Activated CD4-positive, alpha-beta T cell treated with anti-CD3 and anti-CD28 coated beads, Interleukin-2, amount 50 U/mL, for 24 hours (primary cell): Measurements from ENCODE around the gene MLST8.

Experiments
- DNase-seq, 2 donors: peaks; one replicate each; pipeline ENCODE4 v3.0.0-alpha.2; 2020; ENCODE audit warnings: low read depth in 1 of 2, low spot score in 1 of 2

The MLST8 gene

GRCh38 chr16:2173366-2173765 is 31.9 kb upstream of the MLST8 start:
- no peak for DNase-seq

GRCh38 chr16:2173916-2174315 is 31.3 kb upstream of the MLST8 start:
- no peak for DNase-seq

- no peak for DNase-seq
Measured at GRCh38 chr16:2174396-2175131, 30.7 kb upstream of the MLST8 start.

DNA sequence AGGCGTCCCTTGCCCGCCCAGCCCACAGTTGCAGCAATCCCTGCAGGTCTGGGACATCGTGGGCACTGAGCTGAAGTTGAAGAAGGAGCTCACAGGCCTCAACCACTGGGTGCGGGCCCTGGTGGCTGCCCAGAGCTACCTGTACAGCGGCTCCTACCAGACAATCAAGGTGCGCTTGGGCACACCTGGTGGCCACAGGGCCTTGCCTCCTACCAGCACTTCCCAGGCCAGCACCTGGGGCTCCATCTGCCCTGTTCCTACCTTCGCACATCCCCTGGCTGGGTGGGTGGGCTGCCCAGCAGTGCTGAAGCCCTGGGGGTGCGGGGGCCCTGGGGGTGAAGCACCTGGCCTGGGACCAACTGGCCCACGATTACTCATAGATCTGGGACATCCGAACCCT is 29.8 kb upstream of the MLST8 start:
- no peak for DNase-seq

DNA sequence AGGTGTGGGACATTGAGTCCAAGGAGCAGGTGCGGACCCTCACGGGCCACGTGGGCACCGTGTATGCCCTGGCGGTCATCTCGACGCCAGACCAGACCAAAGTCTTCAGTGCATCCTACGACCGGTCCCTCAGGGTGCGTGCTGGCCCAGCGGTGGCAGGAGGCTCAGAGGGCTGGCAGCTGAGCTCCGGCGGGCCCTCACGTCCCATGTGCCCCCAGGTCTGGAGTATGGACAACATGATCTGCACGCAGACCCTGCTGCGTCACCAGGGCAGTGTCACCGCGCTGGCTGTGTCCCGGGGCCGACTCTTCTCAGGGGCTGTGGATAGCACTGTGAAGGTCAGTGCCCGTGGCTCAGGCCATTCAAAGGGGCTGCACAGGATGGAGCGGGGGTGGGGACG is 29.2 kb upstream of the MLST8 start:
- no peak for DNase-seq

- no peak for DNase-seq
Measured at GRCh38 chr16:2177101-2177500, 28.2 kb upstream of the MLST8 start.

GRCh38 chr16:2177561-2177960 is 27.7 kb upstream of the MLST8 start:
- no peak for DNase-seq

DNA sequence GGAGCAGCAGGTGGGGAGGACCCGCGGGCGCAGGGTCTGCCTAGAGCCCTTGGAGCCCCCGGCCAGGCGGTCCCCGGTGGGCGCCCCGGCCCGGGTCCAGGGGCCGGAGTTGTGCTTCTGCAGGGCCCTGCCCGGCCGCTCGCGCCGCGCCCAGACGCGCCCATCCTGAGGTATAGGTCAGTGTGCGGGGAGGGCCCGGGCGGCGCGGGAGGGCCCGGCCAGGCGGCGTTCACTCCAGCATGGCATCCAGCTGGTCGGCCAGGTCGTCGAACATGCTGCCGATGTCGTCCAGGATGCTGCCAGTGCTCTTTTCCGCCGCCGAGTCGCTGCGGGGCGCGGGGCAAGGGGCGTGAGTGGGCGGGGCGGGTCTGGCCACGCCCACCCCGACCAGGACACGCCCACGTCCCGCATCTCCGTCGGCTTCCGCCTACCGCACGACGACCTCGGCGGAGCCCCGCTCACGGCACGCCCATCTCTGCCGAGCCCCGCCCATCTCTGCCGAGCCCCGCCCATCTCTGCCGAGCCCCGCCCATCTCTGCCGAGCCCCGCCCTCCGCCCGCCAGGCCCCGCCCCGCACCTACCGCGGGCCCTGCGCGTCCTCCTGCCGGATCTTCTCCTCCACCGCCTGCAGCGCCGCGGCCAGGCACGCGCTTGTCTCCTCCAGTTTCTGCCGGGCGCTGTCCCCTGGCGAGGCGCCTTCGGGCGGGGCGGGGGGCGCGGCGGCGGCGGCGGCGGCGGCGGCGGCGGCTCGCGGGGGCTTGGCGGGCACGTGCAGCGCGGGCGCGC is 26.7 kb upstream of the MLST8 start:
- DNase-seq = no peak

- no peak for DNase-seq
Measured at GRCh38 chr16:2179107-2179501, 26.1 kb upstream of the MLST8 start.

DNA sequence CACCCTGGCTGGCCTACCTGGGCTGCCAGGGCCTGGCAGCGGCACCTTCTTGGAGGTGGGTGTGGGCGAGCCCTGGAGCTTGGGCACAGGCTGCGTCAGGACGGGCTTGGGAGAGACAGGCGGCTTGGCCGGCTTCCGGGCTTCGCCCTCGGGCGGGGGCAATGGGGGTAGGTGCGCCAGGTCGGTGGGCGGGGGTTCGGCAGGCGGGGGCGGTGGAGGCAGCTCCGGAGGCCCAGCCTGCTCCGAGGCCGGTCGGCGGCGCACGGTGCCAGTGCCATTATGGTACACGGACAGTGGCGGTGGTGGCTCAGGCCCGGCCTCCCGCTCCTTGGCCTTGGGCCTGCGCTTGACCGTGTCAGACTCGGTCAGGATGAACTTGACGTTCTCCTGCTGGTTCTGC is 25.7 kb upstream of the MLST8 start:
- no peak for DNase-seq

DNA sequence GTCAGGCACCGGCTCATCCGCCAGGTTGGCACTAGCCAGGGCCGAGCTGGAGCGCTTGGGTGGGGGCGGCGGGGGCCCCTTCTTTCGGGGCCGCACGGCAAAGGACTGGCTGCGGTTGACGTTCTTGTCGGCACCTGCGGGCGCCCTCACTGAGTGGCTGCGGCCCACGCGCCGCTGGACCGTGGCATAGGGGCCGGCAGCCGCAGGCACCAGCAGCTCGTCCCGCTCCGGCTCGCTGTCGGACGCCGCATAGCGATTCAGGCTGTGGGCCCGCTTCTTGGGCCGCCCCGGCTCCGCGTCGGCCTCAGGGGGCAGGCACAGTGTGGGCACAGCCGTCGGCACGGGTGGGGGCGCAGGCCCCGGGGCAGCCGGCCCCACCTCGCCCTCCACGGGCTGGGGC is 24.8 kb upstream of the MLST8 start:
- no peak for DNase-seq

- DNase-seq = no peak
Measured at GRCh38 chr16:2180962-2181923, 24.0 kb upstream of the MLST8 start.

DNA sequence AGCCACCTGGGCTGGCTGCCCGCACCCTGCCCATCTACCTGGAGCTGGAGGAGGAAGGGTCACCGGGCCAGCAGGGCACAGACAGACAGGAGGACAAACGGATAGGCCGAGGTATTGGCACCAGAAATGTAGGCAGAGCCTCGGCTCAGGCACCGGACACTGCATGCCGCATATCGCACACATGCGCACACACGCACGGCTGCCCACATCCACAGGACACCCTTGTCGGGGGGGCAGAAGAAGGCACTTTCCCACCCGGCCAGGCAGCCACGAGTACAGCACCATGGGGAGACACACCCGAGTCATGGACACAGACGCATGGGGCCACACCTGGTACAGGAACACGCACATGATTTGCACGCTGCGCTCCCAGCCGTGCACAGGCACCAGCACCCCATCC is 23.3 kb upstream of the MLST8 start:
- no peak for DNase-seq

DNA sequence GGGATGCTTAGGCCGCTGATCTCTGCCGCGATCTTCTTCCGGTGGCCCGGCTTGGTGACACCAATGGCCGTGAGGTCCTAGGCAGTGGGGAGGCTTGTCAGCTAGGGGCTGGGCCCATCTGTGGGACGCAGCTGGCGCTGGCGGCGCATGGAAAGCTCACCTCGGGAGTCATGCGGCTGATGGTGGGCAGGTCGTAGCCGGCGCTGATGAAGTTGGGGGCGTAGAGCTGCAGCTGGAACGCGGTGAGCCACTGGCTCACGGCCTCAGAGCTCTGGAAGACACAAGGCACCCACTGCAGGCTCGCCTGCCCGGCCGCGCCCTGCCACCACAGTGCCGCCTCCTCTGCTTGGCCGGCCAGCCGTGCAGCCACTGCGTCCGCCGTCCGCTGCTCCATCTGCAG is 21.6 kb upstream of the MLST8 start:
- DNase-seq = no peak

DNA sequence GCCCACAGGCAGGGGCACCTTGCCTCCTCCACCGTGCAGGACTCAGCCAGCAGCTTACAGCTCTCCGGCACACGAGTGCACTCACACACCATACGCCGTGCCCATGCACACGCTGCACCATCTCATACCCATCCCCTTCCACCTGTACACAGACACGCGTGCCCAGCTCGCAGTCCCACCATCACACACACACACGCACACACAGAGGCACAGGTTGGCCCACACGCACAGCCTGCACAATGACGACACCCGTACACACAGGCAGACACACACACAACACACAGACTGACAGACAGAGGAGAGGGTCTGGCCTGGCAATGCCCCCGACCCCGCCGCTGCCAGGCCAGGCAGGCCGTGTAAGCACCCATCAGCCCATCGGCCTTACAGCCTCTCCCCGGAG is 20.9 kb upstream of the MLST8 start:
- DNase-seq = no peak

- DNase-seq = no peak
Measured at GRCh38 chr16:2184962-2185361, 20.3 kb upstream of the MLST8 start.

GRCh38 chr16:2186064-2186463 is 19.2 kb upstream of the MLST8 start:
- DNase-seq = no peak

DNA sequence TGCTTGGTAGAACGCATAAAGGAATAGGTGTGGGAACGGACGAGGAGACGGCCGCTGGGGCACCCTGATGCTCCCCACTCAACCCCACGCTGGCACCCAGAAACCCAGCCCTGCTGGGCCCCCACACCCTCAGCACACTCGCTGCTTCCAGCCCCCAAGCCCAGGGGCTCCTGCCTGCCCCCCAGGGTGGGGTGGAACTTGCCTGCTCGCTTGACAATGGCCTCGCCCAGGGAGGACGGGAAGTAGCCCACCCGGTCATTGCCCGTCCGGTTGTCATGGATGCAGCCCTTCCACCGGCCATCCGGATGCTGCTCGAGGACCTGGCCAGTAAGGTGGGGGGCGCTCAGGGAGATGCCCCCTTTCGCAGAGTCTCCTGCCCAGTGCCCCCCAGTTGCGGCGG is 18.7 kb upstream of the MLST8 start:
- no peak for DNase-seq

DNA sequence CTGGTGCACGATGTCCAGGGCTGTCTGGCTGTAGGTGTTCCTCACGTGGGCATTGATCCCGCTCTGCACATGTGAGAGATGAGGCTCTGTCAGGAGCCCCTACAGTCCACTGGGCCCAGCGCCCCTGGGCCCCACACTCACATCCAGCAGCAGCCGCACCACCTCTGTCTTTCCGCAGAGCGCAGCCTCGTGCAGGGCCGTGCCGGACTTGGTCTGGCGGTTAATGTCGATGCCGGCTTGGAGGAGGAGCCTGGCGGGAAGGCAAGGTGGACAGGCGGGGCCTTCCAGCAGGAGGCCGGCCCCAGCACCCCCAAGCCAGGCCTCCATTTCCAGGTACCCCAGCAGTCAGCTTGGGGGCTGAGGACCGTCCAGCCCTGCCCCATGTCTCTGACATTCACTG is 18.0 kb upstream of the MLST8 start:
- DNase-seq = no peak

- DNase-seq = no peak
Measured at GRCh38 chr16:2188395-2188794, 16.9 kb upstream of the MLST8 start.

DNA sequence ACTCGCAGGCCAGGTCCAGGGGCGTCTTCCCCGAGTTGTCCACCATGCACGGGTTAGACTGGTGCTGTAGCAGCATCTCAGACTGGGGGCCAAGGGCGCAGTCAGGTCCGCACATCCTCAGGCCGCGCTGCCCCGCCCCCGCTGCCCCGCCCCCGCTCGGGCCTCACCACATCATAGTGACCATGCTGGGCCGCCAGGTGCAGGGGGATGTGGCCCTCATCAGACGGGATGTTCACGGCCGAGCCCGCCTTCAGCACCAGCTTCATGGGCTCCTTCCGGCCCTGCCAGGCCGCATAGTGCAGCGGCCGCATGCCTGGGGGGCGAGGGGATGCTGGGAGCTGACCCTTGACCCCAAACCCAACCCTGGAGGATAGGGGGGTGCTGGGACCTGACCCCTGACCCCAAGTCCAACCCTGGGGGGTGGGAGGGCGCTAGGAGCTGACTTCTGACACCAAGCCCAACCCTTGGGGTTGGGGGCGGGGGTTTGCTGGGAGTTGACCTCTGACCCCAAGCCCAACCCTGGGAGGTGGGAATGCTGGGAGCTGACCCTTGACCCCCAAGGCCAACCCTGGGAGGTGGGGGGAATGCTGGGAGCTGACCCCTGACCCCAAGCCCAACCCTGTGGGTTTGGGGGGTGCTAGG is 15.9 kb upstream of the MLST8 start:
- no peak for DNase-seq
